Right renal pelvis (tissue), 4 donors: Measurements from ENCODE around the gene SMARCC2. TPM values are rescaled to one million over a fixed set of nuclear protein-coding genes. Genes with fewer than 3 reads are reported as not detected.

Experiments
- DNase-seq, 4 donors: peaks; one replicate each; pipeline ENCODE4 v3.0.0-alpha.2; 2013; ENCODE audit warnings: low read depth in 4 of 4, low spot score in 3 of 4, missing footprints in 1 of 4
- polyA plus RNA-seq, 4 donors: library from polyadenylated mRNA; unstranded; fragments of 120-200 nt; gene quantifications; one replicate each; pipeline ENCODE4 v1.2.1, GENCODE V29; 2013; ENCODE audit not compliant: insufficient read length in 4 of 4

The SMARCC2 gene
- polyA plus RNA-seq, 4 donors: 110 to 133 (median 130) TPM

- no peak for DNase-seq
Observed at GRCh38 chr12:56154246-56154771, 35.0 kb downstream of the SMARCC2 start.

DNA sequence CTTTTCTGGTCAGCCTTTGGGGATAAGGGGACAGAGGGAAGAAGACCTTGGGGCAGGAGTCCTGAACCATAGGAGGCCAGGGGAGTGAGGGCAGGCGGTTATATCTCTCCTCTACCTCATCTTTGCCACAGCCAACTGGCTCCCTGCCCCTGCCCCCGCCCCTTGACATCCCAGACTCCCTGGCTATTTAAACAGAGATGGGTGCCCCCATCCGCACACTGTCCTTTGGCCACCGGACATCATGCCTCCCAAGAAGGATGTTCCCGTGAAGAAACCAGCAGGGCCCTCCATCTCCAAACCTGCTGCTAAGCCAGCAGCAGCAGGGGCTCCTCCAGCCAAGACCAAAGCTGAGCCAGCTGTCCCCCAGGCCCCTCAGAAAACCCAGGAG lies 35.6 kb downstream of the SMARCC2 start:
- DNase-seq: no peak

DNA sequence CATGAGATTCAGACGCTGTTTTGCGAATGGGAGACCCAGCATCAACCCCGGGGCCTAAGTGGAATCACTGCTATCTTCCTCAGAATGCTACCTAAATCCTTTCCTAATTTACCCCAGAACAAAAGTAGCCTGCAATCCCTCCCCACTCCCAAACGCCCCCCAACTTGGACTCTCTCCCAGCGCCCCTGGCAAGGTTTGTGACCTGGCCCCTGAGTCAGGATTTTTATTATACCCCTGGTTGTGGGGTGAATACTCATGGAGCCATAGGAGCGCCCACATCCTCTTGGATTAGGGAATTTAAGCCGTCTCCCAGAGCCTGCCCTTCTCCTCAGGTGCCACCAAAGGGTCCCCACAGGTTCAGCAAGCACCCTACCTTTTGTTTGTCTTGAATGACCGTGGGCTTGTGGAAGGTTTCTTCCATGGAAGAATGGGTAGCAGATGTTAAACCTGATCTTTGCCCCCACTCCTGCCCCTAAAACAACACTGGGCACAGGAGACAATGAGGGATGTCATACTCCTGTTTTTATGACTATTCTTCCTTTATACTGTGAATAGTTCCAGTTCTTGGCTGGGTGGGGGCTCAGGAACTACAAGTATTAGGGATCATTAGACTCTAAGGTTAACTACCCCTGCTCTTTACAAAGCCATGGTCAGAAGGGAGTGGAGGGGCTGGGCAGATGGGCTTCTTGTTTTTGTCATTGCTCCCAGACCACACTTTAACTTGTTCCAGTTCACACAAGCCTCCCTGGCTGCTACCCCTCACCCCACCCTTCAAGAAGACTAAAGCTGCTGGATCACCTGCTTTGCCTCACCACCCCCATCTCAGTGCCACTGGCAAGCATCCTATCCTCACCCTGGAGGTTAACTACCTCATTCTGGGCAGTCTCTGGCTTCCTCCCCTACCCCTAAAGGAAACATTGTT lies 36.3 kb downstream of the SMARCC2 start:
- DNase-seq: no peak

- peak; percentile 82 to 87 (median 86) for DNase-seq
Observed at GRCh38 chr12:56152132-56152755, 37.0 kb downstream of the SMARCC2 start, which contains the start of gene MYL6B. Gene MYL6B (plus strand): TSS chr12:56152587. CDS start chr12:56153919, 1,332 bp downstream.

DNA sequence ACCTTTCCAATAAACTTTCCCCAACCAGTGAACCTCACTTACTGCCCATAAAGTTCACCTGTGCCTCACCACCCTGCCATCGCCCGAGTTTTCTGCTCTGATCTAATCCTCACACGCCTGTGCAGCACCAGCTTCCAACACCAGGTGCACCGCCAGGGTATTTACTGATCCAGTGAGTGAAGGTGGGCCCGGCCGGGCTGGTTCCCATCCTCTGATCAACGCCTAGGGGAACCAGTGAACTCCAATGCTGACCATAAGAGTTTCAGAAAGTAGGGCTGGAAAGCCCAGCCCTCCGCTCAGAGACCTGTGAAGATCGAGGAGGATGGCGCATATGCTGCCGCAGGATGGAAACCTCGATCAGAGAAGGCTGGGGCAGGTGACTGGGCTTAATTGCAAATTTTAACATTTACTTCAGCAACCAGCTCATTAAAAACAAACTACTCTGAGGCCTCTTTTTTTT lies 37.6 kb downstream of the SMARCC2 start:
- DNase-seq: peak in 3 of 4 donors; percentile 27 to 38 (median 33)

DNA sequence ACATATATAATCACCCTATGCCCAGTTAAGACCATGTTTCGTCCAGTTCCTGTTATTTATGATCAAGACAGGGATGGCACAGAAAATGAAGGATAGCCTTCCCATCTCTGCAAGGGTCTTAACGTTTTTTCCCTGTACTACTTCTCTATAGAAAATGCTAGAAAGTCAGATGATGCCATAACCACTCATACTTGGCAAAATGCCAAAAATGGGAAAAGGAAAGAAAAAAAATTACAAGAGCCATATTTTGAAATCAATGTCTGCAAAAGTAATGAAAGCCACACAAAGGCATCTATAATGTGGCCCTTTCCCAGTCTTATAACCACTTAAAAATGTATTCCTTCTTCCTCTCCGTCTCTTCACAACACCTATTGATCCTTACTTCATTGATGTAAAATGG lies 38.7 kb downstream of the SMARCC2 start:
- no peak for DNase-seq

GRCh38 chr12:56146492-56147460 lies 42.5 kb downstream of the SMARCC2 start:
- DNase-seq: no peak

GRCh38 chr12:56145217-56145616 lies 44.1 kb downstream of the SMARCC2 start:
- no peak for DNase-seq

DNA sequence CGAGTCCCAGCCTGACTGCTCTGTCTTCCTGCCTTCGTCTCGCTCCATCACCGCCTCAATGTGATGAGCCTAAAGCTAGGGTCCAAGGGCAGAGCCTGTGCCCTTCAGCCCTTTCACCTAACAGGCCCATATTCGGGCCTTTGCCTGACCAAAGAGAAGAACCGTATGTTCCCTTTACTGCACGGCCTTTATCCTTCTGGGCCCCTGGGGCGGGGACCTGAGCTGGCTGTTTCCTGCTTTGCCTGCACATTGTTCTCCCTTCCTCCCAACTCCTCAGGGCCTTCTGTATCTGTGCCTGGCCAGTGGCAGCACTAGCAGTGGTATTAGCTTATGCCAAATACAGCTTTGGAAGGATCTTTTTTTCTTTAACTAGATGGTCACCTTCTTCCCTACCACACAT lies 45.4 kb downstream of the SMARCC2 start:
- no peak for DNase-seq

GRCh38 chr12:56143217-56143616 lies 46.1 kb downstream of the SMARCC2 start:
- no peak for DNase-seq

DNA sequence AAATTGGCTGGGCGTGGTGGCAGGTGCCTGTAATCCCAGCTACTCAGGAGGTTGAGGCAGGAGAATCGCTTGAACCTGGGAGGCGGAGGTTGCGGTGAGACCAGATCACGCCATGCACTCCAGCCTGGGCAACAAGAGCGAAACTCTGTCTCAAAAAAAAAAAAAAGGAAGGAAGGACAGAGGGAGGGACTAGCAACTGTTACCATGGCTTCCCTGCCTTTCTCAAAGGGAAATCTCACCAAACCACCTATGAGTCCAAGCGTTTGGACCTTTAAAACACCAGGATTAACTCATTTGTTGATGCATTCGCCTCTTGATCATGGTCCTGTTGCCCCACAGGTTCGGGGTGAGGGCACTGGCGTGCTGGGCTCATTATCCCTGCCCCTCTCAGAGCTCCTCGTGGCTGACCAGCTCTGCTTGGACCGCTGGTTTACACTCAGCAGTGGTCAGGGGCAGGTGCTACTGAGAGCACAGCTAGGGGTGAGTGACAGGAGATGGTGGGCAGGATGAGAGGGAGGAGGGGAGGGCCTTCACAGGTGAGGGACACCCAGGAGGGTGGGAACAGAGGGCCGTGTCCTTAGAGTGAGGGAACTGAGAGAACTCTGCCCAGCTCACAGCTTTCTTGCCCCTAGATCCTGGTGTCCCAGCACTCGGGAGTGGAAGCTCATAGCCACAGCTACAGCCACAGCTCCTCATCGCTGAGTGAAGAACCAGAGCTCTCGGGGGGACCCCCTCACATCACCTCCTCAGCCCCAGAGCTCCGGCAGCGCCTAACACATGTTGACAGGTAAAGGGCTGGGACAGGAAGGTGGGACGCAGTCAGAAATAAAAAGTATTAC lies 47.1 kb downstream of the SMARCC2 start:
- no peak for DNase-seq

GRCh38 chr12:56137853-56138571 lies 51.3 kb downstream of the SMARCC2 start:
- DNase-seq: no peak

DNA sequence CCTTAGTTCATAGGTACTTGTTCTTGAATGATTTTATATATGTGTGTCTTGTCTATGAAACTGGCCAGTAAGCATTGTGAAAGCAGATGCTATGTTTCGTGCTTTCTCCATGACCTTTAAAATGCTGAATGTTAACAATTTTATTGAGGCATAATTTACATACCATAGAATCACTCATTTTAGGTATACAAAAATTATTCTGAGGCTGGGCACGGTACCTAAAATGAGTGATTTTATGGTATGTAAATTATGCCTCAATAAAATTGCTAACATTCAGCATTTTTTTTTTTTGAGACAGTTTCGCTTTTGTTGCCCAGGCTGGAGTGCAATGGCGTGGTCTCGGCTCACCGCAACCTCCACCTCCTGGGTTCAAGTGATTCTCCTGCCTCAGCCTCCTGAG lies 54.4 kb downstream of the SMARCC2 start:
- no peak for DNase-seq

DNA sequence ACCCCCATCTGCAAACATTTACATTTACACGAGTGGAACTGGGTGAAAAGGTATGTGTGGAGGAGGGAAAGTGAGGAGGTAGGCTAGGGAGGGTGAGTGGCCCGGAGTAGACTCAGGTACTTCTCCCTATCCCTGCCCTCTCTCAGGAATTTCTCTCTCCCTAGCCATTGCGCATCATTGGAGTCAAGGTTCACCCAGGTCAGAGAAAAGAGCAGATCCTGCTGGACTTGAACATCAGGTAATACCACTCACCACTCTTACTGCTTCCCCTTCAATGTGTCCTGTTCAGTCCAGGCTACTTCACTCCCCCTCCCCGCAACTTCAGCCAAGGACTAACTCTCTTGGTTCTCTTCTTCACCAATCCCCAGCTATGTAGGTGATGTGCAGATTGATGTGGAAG lies 58.4 kb downstream of the SMARCC2 start:
- DNase-seq: no peak

DNA sequence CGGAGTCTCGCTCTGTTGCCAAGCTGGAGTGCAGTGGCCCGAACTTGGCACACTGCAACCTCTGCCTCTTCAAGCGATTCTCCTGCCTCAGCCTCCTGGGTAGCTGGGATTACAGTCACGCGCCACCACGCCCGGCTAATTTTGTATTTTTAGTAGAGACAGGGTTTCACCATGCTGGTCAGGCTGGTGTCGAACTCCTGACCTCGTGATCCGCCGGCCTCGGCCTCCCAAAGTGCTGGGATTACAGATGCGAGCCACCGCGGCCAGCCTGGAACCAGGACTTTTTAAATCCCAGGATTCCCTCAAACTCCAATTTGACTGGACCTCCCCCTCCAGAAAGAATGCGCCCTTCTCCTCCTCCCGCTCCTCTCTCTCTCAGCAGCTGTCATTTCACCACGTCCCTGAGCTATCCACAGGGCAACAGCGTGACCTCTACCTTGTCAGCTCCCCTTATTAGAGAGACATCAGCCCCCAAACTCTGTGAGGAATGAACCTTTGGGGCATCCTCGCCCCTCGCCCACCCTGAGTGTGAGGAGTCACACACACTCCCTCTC lies 59.3 kb downstream of the SMARCC2 start:
- no peak for DNase-seq

DNA sequence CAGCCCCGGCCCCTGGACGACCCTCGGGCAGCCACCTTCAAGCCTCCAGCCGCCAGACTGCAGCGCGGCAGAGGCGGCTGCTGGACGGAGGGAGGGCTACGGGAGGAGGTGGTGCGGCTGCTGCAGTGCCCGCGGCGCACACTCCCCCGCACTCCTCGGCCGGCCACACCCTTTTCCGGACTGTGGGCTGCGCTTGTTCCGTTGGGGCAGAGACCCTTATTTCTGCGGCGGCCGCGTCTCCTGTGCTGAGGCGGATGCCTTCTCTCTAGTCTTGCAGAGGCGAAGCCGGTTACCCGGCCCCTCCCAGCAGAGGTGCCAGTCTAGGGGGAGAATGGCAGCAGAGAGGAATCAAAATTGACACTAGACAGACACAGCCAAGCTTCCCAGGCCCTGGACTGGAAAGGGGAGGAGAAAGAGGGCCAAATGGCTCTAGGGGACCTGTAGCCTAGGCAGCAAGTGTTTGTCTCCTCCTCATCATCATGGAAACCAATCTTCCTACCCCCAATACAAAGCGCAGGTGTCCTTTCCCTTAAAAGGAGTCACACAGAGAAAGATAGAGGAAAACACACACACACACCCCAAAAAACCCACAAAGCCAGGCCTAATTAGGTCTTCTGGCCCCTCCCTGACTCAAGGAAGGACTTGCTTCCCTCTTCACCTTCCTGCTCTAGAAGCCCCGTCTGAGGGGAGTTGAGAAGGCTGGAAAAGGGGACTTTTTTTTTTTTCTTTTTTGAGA lies 59.9 kb downstream of the SMARCC2 start:
- DNase-seq: peak in 1 of 4 donors; percentile 28

DNA sequence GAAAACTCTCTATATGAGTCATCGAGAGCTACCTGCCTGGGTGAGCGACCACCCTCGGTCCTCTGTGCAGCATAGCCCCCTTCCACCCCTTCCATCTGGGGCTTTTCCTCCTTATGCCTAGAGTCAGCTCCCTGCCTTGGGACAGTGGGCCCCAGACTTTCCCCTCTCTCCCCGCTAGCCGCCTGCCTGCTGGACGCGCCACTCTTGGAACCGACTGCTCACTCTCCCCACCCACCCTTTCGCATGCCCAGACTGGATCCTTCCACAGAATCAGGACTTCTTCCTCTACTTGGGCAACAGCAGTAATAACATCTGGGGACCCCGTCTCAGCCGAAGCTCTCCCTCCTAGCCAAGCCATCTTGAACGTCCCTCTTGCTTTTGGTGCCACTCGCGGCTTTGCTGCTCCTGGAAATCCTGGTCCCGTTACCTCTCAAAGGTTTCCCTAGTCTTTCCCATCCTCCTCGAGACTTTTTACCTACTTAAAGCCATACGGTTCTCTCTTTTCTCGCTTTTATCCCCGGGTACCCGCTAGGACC lies 60.5 kb downstream of the SMARCC2 start:
- DNase-seq: no peak
